Measurements from ENCODE around the gene FRAT1.
"Not testable (repeated sequence)": the region's sequence is repeated elsewhere in the genome, so short reads cannot be mapped to it uniquely, and the experiment has no call there.

The FRAT1 gene

DNA sequence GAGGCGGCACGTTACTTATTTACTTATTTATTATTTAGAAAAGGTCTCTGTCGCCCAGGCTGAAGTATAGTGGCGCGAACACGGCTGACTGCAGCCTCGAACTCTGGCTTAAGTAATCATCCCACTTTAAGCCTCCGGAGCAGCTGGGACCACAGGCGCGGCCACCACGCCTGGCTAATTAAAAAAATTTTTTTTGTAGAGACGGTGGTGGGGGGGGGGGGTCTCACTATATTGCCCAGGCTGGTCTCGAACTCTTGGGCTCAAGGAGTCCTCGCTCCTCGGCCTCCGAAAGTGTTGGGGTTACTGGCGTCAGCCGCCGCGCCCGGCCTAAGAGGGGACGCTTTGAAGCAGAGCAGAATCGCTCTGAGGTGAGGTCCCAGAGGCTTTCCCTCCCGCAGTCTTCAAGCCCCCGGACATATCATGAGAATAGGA, 16.1 kb downstream of the FRAT1 start:
- Histone ChIP-seq H3K27me3 (ENCODE audit: control insufficient read depth, insufficient read depth, low read length) (no peaks in the 10 kb centered on the region), H3K36me3 (ENCODE audit: control insufficient read depth, insufficient read depth, low read length) (0 out of 2 replicates have a peak, but pooled peaks cover 4% of the 10 kb centered on the region), H3K4me3 (ENCODE audit: low read length) (peak overlapping the region; percentile 98; the same call in 1 of the 2 replicates), H3K27ac (ENCODE audit: low read length) (no peak overlapping the region), H3K9me3 (ENCODE audit: control insufficient read depth, insufficient read depth, low read length) (no peaks in the 10 kb centered on the region), H3K4me1 (ENCODE audit: control insufficient read depth, insufficient read depth, low read length) (no peaks in the 10 kb centered on the region)
- no CpG with 5 or more reads among the region's 25 CpGs for WGBS (ENCODE audit: insufficient coverage, insufficient read length)
- no peak for DNase-seq (ENCODE audit: low read depth, low spot score)

DNA sequence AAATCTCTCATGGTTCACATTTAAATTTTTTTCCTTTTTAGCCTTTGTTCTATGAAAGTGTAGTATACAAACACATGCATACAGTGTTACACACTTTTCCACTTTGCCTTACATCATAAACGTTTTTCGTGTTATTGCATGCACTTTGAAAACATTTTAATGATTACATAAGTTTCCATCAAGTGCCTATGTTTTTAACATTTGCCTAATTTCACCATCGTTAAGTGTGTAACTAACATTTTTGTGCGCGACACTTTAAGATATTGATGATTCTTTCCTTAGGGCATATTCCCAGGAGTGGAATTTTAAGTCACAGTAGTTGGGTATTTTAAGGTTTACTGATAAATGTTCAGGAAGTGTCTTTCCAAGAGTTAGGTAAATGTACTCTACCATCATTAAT, 16.9 kb downstream of the FRAT1 start:
- no peak for DNase-seq (ENCODE audit: low read depth, low spot score)
- Histone ChIP-seq H3K4me1 (ENCODE audit: control insufficient read depth, insufficient read depth, low read length) (no peaks in the 10 kb centered on the region), H3K4me3 (ENCODE audit: low read length) (no peak overlapping the region), H3K27ac (ENCODE audit: low read length) (no peak overlapping the region), H3K9me3 (ENCODE audit: control insufficient read depth, insufficient read depth, low read length) (no peaks in the 10 kb centered on the region), H3K27me3 (ENCODE audit: control insufficient read depth, insufficient read depth, low read length) (no peaks in the 10 kb centered on the region), H3K36me3 (ENCODE audit: control insufficient read depth, insufficient read depth, low read length) (0 out of 2 replicates have a peak, but pooled peaks cover 4% of the 10 kb centered on the region)
- no CpG with 5 or more reads among the region's 5 CpGs for WGBS (ENCODE audit: insufficient coverage, insufficient read length)

DNA sequence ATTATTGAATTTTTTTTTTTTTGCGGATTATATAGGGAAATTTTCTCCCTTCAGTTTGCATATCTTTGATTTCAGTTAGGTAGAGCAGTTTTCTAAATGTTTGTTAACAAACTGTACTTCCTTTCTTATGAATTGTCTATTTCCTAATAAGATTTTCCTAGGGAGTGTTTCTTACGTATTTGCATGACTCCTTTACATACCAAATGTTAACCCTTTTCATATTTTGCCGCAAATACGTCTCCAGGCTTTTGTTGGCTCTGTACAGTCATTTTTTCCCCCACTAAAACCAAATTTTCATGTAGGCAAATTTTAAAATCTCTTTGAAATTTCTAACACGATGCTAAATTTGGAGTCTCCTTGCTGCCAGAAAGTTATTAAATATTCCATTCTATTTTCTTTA, 17.4 kb downstream of the FRAT1 start:
- no CpG with 5 or more reads among the region's 5 CpGs for WGBS (ENCODE audit: insufficient coverage, insufficient read length)
- Histone ChIP-seq H3K36me3 (ENCODE audit: control insufficient read depth, insufficient read depth, low read length) (0 out of 2 replicates have a peak, but pooled peaks cover 4% of the 10 kb centered on the region), H3K27ac (ENCODE audit: low read length) (no peak overlapping the region), H3K27me3 (ENCODE audit: control insufficient read depth, insufficient read depth, low read length) (no peaks in the 10 kb centered on the region), H3K9me3 (ENCODE audit: control insufficient read depth, insufficient read depth, low read length) (no peaks in the 10 kb centered on the region), H3K4me1 (ENCODE audit: control insufficient read depth, insufficient read depth, low read length) (no peaks in the 10 kb centered on the region), H3K4me3 (ENCODE audit: low read length) (no peak overlapping the region)
- DNase-seq (ENCODE audit: low read depth, low spot score) = no peak

DNA sequence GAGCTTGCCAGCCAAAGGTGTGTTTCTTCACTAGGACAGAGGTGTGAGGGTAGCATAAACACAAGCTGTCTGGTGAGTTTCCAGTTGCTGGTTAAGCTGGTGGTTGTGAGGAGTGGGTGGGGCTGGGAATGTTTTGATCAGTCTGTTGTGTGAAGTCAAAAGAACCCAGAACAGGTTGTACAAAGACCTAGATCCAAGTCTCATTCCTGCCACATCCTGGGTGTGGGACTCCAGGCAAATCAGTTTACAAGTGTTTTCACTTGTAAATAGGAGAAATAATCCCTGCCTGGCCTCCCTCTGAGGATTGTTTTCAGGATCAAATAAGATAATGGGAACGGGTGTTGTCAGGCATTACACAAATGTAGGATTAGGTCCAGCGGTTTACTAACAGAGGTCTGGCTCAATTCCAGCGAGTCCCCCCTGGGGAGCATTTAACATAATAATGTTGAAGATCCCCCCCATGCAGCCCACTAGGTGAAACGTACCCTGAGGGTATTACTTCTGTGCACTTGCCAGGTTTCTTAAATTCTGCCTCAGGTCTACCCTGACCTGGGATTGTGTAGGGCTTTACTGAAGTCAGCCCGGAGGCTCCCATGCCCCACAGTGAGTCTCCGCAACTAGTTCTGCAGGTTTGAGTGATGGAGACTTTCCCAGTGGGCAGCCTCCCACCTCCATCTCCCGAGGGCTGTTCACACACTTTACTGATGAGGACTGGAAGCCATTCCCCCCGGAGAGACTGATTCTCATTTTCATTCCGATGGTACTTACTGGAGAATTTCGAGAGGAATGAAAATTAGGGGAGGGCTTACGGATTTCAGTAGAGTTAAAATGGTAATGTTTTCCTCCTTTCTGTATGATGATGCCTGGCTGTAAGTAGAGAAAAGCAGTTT, 18.1 kb downstream of the FRAT1 start:
- no peak overlapping the region for H3K4me3 ChIP-seq (ENCODE audit: low read length)

DNA sequence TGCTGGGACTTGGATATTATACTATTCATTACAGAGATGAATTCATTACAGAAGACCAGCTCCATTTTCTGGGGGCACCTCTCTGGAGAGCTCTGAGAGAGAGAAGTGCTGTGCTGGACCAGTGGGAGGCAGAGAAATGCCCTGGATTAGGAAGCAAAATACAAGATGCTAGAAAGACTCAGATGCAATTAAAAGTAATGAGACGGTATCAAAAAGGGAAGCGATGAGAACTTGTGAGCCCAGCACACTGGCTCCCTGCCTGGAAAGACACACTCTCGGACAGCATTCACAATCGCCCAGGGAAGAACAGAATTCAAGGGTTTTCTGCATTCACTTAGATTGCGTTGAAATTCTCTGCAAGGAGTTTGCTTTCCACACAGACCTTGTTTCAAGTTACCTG, 19.0 kb downstream of the FRAT1 start:
- no peaks in the 10 kb centered on the region for H3K27me3 ChIP-seq (ENCODE audit: control insufficient read depth, insufficient read depth, low read length)
- no CpG with 5 or more reads among the region's 5 CpGs for WGBS (ENCODE audit: insufficient coverage, insufficient read length)
- H3K27ac ChIP-seq (ENCODE audit: low read length) = no peak overlapping the region
- no peaks in the 10 kb centered on the region for H3K4me1 ChIP-seq (ENCODE audit: control insufficient read depth, insufficient read depth, low read length)
- no peak overlapping the region for H3K4me3 ChIP-seq (ENCODE audit: low read length)
- DNase-seq (ENCODE audit: low read depth, low spot score) = no peak
- H3K36me3 ChIP-seq (ENCODE audit: control insufficient read depth, insufficient read depth, low read length) = 0 out of 2 replicates have a peak, but pooled peaks cover 4% of the 10 kb centered on the region
- no peaks in the 10 kb centered on the region for H3K9me3 ChIP-seq (ENCODE audit: control insufficient read depth, insufficient read depth, low read length)

More for the DNA sequence above, 18.1 kb downstream of the FRAT1 start:
- peak; percentile 78 for DNase-seq (ENCODE audit: low read depth, low spot score)
- no peaks in the 10 kb centered on the region for H3K9me3 ChIP-seq (ENCODE audit: control insufficient read depth, insufficient read depth, low read length)
- 0 out of 2 replicates have a peak, but pooled peaks cover 4% of the 10 kb centered on the region for H3K36me3 ChIP-seq (ENCODE audit: control insufficient read depth, insufficient read depth, low read length)
- H3K27ac ChIP-seq (ENCODE audit: low read length) = peak overlapping the region; percentile 22
- H3K4me1 ChIP-seq (ENCODE audit: control insufficient read depth, insufficient read depth, low read length) = no peaks in the 10 kb centered on the region
- no peaks in the 10 kb centered on the region for H3K27me3 ChIP-seq (ENCODE audit: control insufficient read depth, insufficient read depth, low read length)
- no CpG with 5 or more reads among the region's 11 CpGs for WGBS (ENCODE audit: insufficient coverage, insufficient read length)

DNA sequence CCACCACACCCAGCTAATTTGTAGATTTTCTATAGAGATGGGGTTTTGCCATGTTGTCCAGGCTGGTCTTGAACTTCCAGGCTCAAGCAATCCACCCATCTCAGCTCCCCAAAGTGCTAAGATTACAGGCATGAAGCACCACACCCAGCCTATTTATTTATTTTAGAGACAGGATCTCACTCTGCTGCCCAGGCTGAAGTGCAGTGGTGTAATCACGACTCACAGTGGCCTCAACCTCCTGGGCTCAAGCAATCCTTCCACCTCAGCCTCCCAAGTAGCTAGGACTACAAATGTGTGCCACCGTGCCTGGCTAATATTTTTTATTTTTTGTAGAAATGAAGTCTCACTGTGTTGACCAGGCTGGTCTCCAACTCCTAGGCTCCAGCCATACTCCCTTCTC, 22.3 kb downstream of the FRAT1 start:
- Histone ChIP-seq H3K9me3 (ENCODE audit: control insufficient read depth, insufficient read depth, low read length) (no peaks in the 10 kb centered on the region), H3K4me3 (ENCODE audit: low read length) (no peak overlapping the region), H3K4me1 (ENCODE audit: control insufficient read depth, insufficient read depth, low read length) (no peaks in the 10 kb centered on the region), H3K27me3 (ENCODE audit: control insufficient read depth, insufficient read depth, low read length) (no peaks in the 10 kb centered on the region), H3K36me3 (ENCODE audit: control insufficient read depth, insufficient read depth, low read length) (no peaks in the 10 kb centered on the region), H3K27ac (ENCODE audit: low read length) (no peak overlapping the region)
- no CpG with 5 or more reads among the region's 2 CpGs for WGBS (ENCODE audit: insufficient coverage, insufficient read length)
- no peak for DNase-seq (ENCODE audit: low read depth, low spot score)

DNA sequence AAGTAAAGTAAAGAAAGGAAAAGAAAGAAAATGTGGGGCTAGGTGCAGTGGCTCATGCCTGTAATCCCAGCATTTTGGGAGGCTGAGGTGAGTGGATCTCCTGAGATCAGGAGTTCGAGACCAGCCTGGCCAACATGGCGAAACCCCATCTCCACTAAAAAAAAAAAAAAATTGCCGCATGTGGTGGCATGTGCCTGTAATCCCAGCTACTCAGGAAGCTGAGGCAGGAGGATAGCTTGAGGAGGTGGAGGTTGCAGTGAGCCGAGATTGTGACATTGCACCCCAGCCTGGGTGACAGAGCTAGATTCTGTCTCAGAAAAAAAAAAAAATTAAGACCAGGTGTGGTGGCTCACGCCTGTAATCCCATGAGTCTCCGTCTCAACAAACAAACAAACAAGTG, 24.6 kb downstream of the FRAT1 start:
- H3K36me3 ChIP-seq (ENCODE audit: control insufficient read depth, insufficient read depth, low read length); H3K27ac ChIP-seq (ENCODE audit: low read length); H3K4me3 ChIP-seq (ENCODE audit: low read length); H3K27me3 ChIP-seq (ENCODE audit: control insufficient read depth, insufficient read depth, low read length); DNase-seq (ENCODE audit: low read depth, low spot score); H3K9me3 ChIP-seq (ENCODE audit: control insufficient read depth, insufficient read depth, low read length); H3K4me1 ChIP-seq (ENCODE audit: control insufficient read depth, insufficient read depth, low read length): not testable (repeated sequence)
- no CpG with 5 or more reads among the region's 6 CpGs for WGBS (ENCODE audit: insufficient coverage, insufficient read length)

DNA sequence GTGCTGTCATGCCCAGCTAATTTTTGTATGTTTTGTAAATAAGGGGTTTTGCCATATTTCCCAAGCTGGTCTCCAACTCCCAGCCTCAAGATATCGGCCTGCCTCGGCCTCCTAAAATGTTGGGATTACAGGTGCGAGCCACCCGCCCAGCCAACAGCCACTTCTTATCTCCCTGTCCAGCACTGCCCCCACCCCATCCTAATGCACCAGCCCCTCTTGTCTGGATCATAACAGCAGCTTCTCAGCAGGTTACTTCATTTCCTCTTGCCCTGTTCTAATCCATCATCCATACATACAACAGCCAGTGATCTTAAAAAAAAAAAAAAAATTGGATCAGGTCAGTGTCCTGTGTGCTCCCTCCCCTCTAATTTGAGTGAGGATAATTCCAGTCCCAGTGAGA, 28.2 kb downstream of the FRAT1 start:
- DNase-seq (ENCODE audit: low read depth, low spot score) = no peak
- no peaks in the 10 kb centered on the region for H3K9me3 ChIP-seq (ENCODE audit: control insufficient read depth, insufficient read depth, low read length)
- H3K27ac ChIP-seq (ENCODE audit: low read length) = no peak overlapping the region
- H3K36me3 ChIP-seq (ENCODE audit: control insufficient read depth, insufficient read depth, low read length) = no peaks in the 10 kb centered on the region
- no peaks in the 10 kb centered on the region for H3K4me1 ChIP-seq (ENCODE audit: control insufficient read depth, insufficient read depth, low read length)
- no CpG with 5 or more reads among the region's 4 CpGs for WGBS (ENCODE audit: insufficient coverage, insufficient read length)
- no peaks in the 10 kb centered on the region for H3K27me3 ChIP-seq (ENCODE audit: control insufficient read depth, insufficient read depth, low read length)
- no peak overlapping the region for H3K4me3 ChIP-seq (ENCODE audit: low read length)

DNA sequence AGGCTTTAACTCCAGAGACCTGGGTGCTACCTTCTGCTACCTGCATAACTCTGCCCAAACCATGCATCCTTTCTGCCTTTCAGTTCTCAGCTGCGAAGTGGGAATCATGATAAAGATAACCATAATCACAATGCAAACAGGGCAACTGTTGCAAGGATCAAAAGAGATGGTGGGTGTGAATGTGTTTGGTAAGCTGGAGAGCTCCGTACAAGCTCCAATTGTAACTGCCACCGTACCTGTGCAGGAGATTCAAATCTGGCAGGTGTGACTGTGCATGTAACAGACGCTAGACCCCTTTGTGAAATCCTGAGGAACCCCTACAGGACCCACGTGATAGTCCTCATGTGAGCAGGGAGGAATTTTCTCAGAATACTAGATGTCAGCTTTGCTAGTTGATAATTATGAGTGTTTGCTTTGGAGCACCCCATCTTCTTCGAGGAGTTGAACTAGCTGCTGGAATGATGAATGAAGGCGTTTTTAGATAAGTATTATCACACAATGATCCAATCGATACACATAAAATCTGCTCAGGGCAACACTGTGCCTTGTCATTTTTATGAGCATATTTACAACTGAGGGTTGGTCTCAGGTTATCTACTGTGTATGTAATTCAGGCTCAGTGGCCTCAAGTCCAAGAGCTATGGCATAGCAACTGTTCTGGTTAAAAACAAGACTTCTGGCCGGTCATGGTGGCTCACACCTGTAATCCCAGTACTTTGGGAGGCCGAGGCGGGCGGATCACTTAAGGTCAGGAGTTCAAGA, 30.9 kb downstream of the FRAT1 start:
- Histone ChIP-seq H3K4me3 (ENCODE audit: low read length) (no peak overlapping the region), H3K27me3 (ENCODE audit: control insufficient read depth, insufficient read depth, low read length) (no peaks in the 10 kb centered on the region), H3K27ac (ENCODE audit: low read length) (no peak overlapping the region), H3K4me1 (ENCODE audit: control insufficient read depth, insufficient read depth, low read length) (no peaks in the 10 kb centered on the region), H3K9me3 (ENCODE audit: control insufficient read depth, insufficient read depth, low read length) (no peaks in the 10 kb centered on the region), H3K36me3 (ENCODE audit: control insufficient read depth, insufficient read depth, low read length) (no peaks in the 10 kb centered on the region)
- DNase-seq (ENCODE audit: low read depth, low spot score) = no peak
- no CpG with 5 or more reads among the region's 12 CpGs for whole genome bisulfite sequencing (ENCODE audit: insufficient coverage, insufficient read length)

DNA sequence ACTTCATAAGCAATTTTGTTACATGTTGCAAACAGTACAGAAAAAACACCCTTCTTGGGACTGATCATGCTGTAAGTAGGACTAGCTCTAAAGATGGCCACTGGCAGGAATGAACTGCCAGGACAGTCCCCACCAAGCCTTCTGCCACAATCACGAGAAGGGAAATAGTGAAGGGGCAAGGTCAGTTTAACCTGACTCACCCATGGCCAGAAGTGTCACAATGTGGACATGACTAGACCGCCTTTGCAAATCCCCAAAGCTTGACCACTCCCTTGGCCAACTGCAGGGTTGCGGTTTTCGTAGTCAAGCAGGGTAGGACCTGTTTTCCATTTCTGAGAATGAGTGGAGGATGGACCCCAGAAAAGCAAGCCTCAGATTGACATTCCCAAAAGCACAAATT, 34.9 kb downstream of the FRAT1 start:
- Histone ChIP-seq H3K27me3 (ENCODE audit: control insufficient read depth, insufficient read depth, low read length) (no peaks in the 10 kb centered on the region; the same call in 1 of the 2 replicates), H3K9me3 (ENCODE audit: control insufficient read depth, insufficient read depth, low read length) (no peaks in the 10 kb centered on the region), H3K27ac (ENCODE audit: low read length) (no peak overlapping the region), H3K4me1 (ENCODE audit: control insufficient read depth, insufficient read depth, low read length) (0 out of 2 replicates have a peak, but pooled peaks cover 1% of the 10 kb centered on the region), H3K4me3 (ENCODE audit: low read length) (no peak overlapping the region), H3K36me3 (ENCODE audit: control insufficient read depth, insufficient read depth, low read length) (peaks cover 17% of the 10 kb centered on the region)
- DNase-seq (ENCODE audit: low read depth, low spot score) = no peak
- no CpG with 5 or more reads among the region's 4 CpGs for WGBS (ENCODE audit: insufficient coverage, insufficient read length)

Measured in iPS DF 6.9 (cell line).